ENCODE results near the gene TUFT1. TPM values are rescaled to one million over a fixed set of nuclear protein-coding genes. Genes with fewer than 3 reads are reported as not detected.

Gene TUFT1
- total RNA-seq, 1 donor from 2014 or later: 2.9 TPM

GRCh38 chr1:151612501-151613281, 72.6 kb downstream of the TUFT1 start:
- intact Hi-C loops (cut with micrococcal nuclease): loop anchor here (5.0 to 10.0 kb wide), 7 partner anchors 155 to 448 kb away; partner anchors contain the start of genes C2CD4D, LYSMD1, POGZ and PSMD4

DNA sequence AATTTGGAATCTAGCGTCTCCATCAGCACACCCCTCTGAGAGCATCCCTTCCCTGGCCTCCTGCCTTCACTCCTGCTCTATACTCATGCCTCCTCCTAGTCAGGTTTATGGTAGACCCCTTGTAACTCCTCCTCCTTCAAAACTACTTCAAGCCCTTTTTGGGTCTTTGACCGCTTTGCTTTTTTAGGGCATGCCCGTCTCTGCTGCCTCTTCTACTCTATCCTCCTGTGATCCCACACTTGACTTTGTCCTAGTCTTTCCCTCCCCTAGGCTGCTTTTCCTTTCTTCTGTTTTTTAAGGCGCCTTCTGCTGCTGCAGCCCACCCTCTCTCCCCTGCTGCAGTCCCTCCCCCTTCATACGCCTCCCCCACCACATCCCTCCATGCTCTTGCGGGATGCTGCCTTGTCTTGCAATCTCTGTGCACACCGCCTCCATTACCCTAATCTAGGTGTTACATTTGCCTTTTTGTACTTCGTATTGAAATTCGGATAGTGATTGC, 73.2 kb downstream of the TUFT1 start:
- intact Hi-C loops (cut with micrococcal nuclease): loop anchor here (5.0 to 10.0 kb wide), 7 partner anchors 156 to 449 kb away; partner anchors contain the start of genes C2CD4D, LYSMD1, POGZ and PSMD4

- intact Hi-C loops (cut with micrococcal nuclease): loop anchor here (10.0 kb wide), 1 partner anchor 451 kb away; the partner anchor contains the start of genes LYSMD1 and SCNM1
These were observed 75.8 kb downstream of the TUFT1 start for GRCh38 chr1:151615711-151616504.

DNA sequence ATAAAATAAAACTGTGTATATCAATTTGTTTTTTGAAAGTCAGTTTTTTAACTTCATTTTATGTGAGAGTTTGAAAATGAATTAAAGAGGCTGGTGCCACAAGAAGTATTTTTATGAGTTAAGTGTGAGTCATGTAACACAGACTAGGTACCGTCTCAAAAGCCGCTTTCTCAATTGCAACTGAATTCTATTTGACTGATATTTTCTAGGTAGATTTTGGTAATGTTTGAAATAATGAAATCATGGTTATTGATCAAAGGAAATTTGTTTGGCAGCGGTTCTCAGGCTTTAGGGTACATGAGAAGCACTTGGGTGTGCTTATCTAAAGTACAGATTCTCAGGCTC, 76.4 kb downstream of the TUFT1 start:
- intact Hi-C loops (cut with micrococcal nuclease): loop anchor here (10.0 kb wide), 1 partner anchor 452 kb away; the partner anchor contains the start of genes LYSMD1 and SCNM1

DNA sequence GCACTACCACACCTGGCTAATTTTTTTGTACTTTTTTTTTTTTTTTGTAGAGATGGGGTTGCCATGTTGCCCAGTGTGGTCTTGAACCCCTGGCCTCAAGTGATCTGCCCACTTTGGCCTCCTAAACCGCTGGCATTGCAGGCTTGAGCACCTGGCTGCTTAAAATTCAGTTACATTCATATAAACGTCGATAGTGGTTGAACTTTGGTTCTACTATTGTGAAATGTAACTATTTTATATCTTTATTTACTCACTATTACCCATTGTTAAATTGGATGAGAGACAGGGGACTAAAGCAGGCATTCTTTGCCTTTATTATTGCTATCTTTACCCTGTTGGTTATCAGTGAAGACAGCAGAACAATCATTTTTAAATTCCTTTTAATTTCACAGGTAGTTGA, 77.9 kb downstream of the TUFT1 start:
- intact Hi-C loops (cut with micrococcal nuclease): loop anchor here (10.0 kb wide), 1 partner anchor 453 kb away; the partner anchor contains the start of genes LYSMD1 and SCNM1

DNA sequence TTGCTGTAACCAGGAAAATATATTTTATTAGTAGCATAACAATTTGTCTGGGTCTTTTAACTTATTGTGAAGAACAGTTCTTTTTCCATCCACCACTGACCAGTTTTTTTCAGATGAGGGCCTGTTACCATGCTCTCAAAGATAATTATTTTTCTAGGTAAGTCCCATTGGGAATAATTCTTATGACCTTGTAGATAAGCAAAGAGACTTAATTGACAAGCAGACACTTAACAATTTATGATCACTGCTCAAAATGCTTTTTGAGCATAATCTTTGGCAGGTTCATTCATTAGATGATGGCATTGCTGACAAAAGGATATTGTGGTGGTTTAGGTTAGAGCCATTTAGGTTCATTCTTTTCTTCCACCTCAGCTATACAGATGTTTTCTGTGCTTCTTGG, 78.4 kb downstream of the TUFT1 start:
- intact Hi-C loops (cut with micrococcal nuclease): loop anchor here (10.0 kb wide), 1 partner anchor 454 kb away; the partner anchor contains the start of genes LYSMD1 and SCNM1

DNA sequence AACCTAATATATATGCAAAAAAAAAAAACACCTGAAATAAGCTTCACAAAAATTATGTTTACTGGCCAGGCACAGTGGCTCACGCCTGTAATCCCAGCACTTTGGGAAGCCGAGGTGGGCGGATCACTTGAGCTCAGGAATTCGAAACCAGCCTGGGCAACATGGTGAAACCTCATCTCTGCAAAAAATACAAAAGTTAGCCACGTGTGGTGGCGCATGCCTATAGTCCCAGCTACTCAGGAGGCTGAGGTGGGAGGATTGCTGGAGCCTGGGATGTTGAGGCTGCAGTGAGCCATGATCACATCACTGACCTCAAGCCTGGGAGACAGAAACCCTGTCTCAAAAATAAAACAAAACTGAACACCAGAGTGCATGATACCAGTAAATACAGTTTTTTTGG, 78.9 kb downstream of the TUFT1 start:
- intact Hi-C loops (cut with micrococcal nuclease): loop anchor here (10.0 kb wide), 1 partner anchor 454 kb away; the partner anchor contains the start of genes LYSMD1 and SCNM1

DNA sequence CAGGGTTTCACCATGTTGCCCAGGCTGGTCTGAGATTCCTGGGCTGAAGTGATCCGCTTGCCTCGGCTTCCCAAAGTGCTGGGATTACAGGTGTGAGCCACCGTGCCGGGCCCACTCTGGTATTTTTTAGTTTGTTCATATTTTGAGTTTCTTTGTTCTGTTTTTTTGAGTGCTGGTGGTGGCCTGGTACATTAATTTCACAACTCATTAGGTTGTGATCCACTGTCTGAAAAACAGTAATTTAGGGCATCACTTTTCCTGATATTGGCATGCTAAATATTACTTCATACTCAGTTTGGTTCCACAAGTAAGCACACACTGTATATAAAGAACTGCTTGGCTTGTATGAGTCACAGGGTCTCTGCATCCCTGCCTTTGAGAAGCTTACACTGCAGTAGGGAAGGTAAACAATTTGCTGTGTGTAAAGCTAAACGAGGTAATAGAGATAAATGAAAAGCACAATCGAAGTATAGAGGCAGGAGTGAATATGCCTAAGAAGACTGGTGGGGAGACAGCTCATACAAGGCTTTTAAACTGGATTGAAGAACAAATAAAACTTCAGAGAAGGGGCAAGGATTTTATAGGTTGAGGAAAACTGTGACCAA, 79.5 kb downstream of the TUFT1 start:
- intact Hi-C loops (cut with micrococcal nuclease): loop anchor here (10.0 kb wide), 1 partner anchor 455 kb away; the partner anchor contains the start of genes LYSMD1 and SCNM1

GRCh38 chr1:151620286-151620685, 80.2 kb downstream of the TUFT1 start:
- intact Hi-C loops (cut with micrococcal nuclease): no loop called here

DNA sequence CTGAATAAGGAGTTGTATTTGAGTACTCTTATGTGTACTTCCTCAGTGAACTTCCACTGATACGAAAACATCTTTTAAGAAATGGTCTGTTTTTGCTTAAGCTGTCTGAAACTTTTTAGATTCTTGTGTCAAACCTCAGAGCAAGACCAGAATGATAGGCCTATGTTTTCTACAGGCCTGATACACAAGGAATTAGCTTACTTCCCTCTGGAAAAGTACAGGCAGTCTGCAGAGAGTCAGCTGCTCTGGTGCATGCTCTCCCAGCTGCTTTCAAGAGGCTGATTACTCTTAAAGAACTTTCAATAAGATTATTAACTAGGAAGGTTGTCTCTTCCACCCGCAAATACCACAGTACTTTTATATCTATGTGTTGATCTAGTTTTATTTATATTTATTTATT, 81.2 kb downstream of the TUFT1 start:
- intact Hi-C loops (cut with micrococcal nuclease): no loop called here

GRCh38 chr1:151624783-151625182, 84.7 kb downstream of the TUFT1 start:
- intact Hi-C loops (cut with micrococcal nuclease): no loop called here

- intact Hi-C loops (cut with micrococcal nuclease): no loop called here
These were observed 86.7 kb downstream of the TUFT1 start for GRCh38 chr1:151626740-151627334.

DNA sequence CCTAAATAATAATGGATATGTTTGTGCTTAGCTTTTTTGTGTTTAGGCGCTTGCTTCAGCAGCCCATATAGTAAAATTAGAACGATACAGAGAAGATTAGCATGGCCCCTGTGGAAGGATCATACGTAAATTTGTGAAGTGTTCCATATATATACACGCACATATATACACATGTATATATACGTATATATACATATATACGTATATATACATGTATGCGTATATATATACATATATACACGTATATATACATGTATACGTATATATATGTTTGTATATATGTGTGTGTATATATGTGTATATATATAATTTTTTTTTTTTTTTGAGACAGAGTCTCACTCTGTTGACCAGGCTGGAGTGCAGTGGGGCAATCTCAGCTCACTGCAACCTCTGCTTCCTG, 89.2 kb downstream of the TUFT1 start:
- intact Hi-C loops (cut with micrococcal nuclease): no loop called here

Other genes with a start within 250 kb of the TUFT1 start
- 81.2 and 85.5 TPM in 2 replicates for gene PI4KB, start 212.9 kb upstream of the TUFT1 start, total RNA-seq
- gene RFX5, start 193.1 kb upstream of the TUFT1 start, total RNA-seq: 118 and 120 TPM in 2 replicates
- not detected in 2 replicates for gene SELENBP1, start 167.6 kb upstream of the TUFT1 start, total RNA-seq
- 393 and 396 TPM in 2 replicates for gene PSMB4, start 140.7 kb upstream of the TUFT1 start, total RNA-seq
- gene POGZ, start 80.8 kb upstream of the TUFT1 start, total RNA-seq: 86.4 and 95.2 TPM in 2 replicates
- gene CGN, start 28.9 kb upstream of the TUFT1 start, total RNA-seq: 0.17 and 0.32 TPM in 2 replicates
- 27.0 and 27.6 TPM in 2 replicates for gene SNX27, start 71.7 kb downstream of the TUFT1 start, total RNA-seq
- not detected in 2 replicates for gene CELF3, start 176.5 kb downstream of the TUFT1 start, total RNA-seq
- not detected in 2 replicates for gene RIIAD1, start 181.2 kb downstream of the TUFT1 start, total RNA-seq
- gene MRPL9, start 223.2 kb downstream of the TUFT1 start, total RNA-seq: 108 and 113 TPM in 2 replicates